HepG2 (cell line): ENCODE results near the gene ABCB8. TPM values are rescaled to one million over a fixed set of nuclear protein-coding genes. Genes with fewer than 3 reads are reported as not detected.

ENCODE experiments used
- BRD4 ChIP-seq: sonication (generic); formaldehyde crosslinking; IDR thresholded peaks from 2 replicates; pipeline ENCODE4 v1.4.0; 2020; ENCODE audit warnings: missing genetic modification reagents
- CBFB ChIP-seq: sonication (generic); formaldehyde crosslinking; IDR thresholded peaks from 2 replicates; pipeline ENCODE4 v1.4.0; 2020; ENCODE audit warnings: missing genetic modification reagents
- SP5 ChIP-seq: IDR thresholded peaks from 2 replicates; pipeline ENCODE4 v1.6.1; 2016; ENCODE audit warnings: low read depth, borderline replicate concordance
- SRSF9 ChIP-seq: fragments of 200-400 bp; formaldehyde crosslinking; IDR thresholded peaks from 2 replicates; pipeline ENCODE4 v1.6.1; 2018; ENCODE audit warnings: borderline replicate concordance, mild to moderate bottlenecking, low read depth, low read length; ENCODE audit not compliant: insufficient read depth, poor library complexity, severe bottlenecking
- TBX3 ChIP-seq: fragments of 450-650 bp; IDR thresholded peaks from 2 replicates; pipeline ENCODE4 v1.6.1; 2017; ENCODE audit warnings: antibody characterized with exemption, mild to moderate bottlenecking, inconsistent platforms, borderline replicate concordance
- ZBTB20 ChIP-seq: sonication (generic); formaldehyde crosslinking; IDR thresholded peaks from 2 replicates; pipeline ENCODE4 v1.8.1; 2023; ENCODE audit warnings: missing genetic modification reagents, low read depth, mild to moderate bottlenecking, borderline replicate concordance
- ZNF382 ChIP-seq: sonication (generic); formaldehyde crosslinking; IDR thresholded peaks from 2 replicates; pipeline ENCODE4 v1.5.0; 2020; ENCODE audit warnings: missing genetic modification reagents, mild to moderate bottlenecking, borderline replicate concordance
- polyA plus RNA-seq, 8 experiments: library from polyadenylated mRNA; depleted of rRNA in 3 of 8; stranded (reverse) in 7 of 8; unstranded in 1 of 8; fragments of >200 nt; fragmentation: Illumina TruSeq in 4 of 8; extraction: Trizol in 4 of 8; gene quantifications; 2 replicates each; pipeline versions ENCODE4 v1.2.1 to v1.2.3, GENCODE V29; 2011 to 2016; ENCODE audit warnings: low read depth in 4 of 8, missing spikeins in 1 of 8, mixed read lengths in 1 of 8; ENCODE audit not compliant: insufficient read depth in 1 of 8
- total RNA-seq, 5 experiments: library from RNA; depleted of rRNA; stranded (reverse); fragments of >200 nt; fragmentation: Illumina TruSeq; extraction: Trizol; gene quantifications; 2 replicates each; pipeline ENCODE4 v1.2.3, GENCODE V29; 2016; ENCODE audit warnings: low read depth in 1 of 5
- TF ChIP-seq, protein P1 (sequence below): sonication (generic); formaldehyde crosslinking; IDR thresholded peaks from 2 replicates; pipeline ENCODE4 v1.8.0; 2022; ENCODE audit warnings: mild to moderate bottlenecking, missing genetic modification reagents; ENCODE audit not compliant: insufficient replicate concordance
- TF ChIP-seq, protein P2 (sequence below): sonication (generic); formaldehyde crosslinking; IDR thresholded peaks from 2 replicates; pipeline ENCODE4 v1.8.1; 2023; ENCODE audit warnings: mild to moderate bottlenecking, moderate library complexity, missing genetic modification reagents
- TF ChIP-seq, protein P3 (sequence below): sonication (generic); formaldehyde crosslinking; IDR thresholded peaks from 2 replicates; pipeline ENCODE4 v1.4.0; 2020; ENCODE audit warnings: missing genetic modification reagents
- TF ChIP-seq, protein P4 (sequence below): sonication (generic); formaldehyde crosslinking; IDR thresholded peaks from 2 replicates; pipeline ENCODE4 v1.4.0; 2020; ENCODE audit warnings: missing genetic modification reagents
- TF ChIP-seq, protein P5 (sequence below): sonication (generic); formaldehyde crosslinking; IDR thresholded peaks from 2 replicates; pipeline ENCODE4 v1.8.1; 2022; ENCODE audit warnings: mild to moderate bottlenecking, missing genetic modification reagents
- TF ChIP-seq, protein P6 (sequence below): sonication (generic); formaldehyde crosslinking; IDR thresholded peaks from 2 replicates; pipeline ENCODE4 v1.9.0; 2021; ENCODE audit warnings: missing genetic modification reagents, mild to moderate bottlenecking, borderline replicate concordance

The ABCB8 gene
- total and polyA plus RNA-seq, 2 of the 13 experiments (the other 11 are each of a cell fraction or from before 2014, with no cell fraction given): 6.6 to 16.7 TPM

DNA sequence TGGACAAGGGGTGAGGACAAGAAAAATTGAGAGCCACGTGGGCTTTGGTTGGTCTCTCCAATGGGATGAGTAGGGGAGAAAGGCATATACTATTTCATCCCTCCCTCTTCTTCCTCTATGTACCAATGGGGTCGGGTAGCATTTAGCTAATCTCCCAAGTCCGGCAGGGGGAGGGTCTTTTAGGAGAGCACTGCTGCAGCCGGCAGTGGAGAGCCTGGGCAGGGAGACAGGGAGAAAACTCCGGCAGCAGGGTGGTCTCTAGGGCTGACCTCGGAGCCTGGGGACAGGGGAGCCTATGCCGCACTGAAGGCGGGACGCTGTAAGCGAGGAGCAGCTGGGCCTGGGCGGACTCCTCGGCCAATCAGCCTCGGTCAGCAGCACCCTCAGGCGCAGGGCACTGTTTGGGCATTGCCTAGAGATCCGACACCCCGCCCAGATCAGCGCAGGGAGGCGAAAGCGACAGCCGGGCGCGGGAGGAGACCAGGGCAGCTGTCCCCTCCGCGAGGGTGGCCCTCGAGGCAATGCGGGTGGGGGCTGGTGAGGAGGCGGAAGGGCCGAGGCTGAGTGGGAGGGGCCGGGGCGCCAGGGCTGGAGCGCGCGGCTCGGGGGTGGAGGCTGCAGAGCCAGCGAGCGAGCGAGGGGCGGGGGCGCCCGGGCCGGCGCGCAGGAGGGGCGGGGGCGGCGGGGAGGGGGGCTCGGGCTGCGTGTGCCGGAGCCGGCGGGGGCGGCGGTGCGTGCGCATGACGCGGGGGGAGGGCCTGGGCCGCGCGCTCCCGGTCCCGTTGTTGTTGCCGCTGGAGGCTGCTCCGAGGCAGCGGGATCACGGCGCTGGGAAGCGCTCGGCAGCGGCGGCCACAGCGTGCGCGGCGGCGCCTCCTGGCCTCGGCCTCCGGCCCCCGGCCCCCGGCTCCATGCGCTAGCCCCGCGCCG lies 57.7 kb downstream of the ABCB8 start, which contains the start of gene AGAP3 (continued):
- TF ChIP-seq, protein P1, sequence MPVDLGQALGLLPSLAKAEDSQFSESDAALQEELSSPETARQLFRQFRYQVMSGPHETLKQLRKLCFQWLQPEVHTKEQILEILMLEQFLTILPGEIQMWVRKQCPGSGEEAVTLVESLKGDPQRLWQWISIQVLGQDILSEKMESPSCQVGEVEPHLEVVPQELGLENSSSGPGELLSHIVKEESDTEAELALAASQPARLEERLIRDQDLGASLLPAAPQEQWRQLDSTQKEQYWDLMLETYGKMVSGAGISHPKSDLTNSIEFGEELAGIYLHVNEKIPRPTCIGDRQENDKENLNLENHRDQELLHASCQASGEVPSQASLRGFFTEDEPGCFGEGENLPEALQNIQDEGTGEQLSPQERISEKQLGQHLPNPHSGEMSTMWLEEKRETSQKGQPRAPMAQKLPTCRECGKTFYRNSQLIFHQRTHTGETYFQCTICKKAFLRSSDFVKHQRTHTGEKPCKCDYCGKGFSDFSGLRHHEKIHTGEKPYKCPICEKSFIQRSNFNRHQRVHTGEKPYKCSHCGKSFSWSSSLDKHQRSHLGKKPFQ (CRISPR knock-in tag): no peak
- peak; percentile 34; the same call in 1 of the 2 replicates for TF ChIP-seq SP5
- no peak for TF ChIP-seq ZBTB20
- TF ChIP-seq BRD4 (CRISPR knock-in tag): no peak; the same call in 1 of the 2 replicates
- TF ChIP-seq, protein P2, sequence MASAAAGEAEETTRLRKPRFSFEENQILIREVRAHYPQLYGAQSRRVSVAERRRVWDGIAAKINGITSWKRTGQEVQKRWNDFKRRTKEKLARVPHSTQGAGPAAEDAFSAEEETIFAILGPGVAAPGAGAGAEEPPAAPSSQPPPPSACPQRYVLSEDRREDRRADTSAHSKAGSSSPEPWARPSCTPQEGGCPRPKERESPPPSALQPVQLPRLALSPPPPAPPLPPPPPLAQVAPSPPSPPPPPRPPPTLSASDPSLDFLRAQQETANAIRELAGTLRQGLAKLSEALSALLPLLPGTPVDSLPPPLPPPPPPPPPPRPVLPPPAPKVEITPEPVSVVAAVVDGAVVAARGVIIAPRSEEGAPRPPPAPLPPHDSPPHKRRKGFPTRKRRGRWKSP (CRISPR knock-in tag): no peak
- TF ChIP-seq, protein P3, sequence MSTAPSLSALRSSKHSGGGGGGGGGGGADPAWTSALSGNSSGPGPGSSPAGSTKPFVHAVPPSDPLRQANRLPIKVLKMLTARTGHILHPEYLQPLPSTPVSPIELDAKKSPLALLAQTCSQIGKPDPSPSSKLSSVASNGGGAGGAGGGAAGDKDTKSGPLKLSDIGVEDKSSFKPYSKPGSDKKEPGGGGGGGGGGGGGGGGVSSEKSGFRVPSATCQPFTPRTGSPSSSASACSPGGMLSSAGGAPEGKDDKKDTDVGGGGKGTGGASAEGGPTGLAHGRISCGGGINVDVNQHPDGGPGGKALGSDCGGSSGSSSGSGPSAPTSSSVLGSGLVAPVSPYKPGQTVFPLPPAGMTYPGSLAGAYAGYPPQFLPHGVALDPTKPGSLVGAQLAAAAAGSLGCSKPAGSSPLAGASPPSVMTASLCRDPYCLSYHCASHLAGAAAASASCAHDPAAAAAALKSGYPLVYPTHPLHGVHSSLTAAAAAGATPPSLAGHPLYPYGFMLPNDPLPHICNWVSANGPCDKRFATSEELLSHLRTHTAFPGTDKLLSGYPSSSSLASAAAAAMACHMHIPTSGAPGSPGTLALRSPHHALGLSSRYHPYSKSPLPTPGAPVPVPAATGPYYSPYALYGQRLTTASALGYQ (CRISPR knock-in tag): no peak
- TF ChIP-seq, protein P4, sequence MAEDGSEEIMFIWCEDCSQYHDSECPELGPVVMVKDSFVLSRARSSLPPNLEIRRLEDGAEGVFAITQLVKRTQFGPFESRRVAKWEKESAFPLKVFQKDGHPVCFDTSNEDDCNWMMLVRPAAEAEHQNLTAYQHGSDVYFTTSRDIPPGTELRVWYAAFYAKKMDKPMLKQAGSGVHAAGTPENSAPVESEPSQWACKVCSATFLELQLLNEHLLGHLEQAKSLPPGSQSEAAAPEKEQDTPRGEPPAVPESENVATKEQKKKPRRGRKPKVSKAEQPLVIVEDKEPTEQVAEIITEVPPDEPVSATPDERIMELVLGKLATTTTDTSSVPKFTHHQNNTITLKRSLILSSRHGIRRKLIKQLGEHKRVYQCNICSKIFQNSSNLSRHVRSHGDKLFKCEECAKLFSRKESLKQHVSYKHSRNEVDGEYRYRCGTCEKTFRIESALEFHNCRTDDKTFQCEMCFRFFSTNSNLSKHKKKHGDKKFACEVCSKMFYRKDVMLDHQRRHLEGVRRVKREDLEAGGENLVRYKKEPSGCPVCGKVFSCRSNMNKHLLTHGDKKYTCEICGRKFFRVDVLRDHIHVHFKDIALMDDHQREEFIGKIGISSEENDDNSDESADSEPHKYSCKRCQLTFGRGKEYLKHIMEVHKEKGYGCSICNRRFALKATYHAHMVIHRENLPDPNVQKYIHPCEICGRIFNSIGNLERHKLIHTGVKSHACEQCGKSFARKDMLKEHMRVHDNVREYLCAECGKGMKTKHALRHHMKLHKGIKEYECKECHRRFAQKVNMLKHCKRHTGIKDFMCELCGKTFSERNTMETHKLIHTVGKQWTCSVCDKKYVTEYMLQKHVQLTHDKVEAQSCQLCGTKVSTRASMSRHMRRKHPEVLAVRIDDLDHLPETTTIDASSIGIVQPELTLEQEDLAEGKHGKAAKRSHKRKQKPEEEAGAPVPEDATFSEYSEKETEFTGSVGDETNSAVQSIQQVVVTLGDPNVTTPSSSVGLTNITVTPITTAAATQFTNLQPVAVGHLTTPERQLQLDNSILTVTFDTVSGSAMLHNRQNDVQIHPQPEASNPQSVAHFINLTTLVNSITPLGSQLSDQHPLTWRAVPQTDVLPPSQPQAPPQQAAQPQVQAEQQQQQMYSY (CRISPR knock-in tag): no peak
- TF ChIP-seq, protein P5, sequence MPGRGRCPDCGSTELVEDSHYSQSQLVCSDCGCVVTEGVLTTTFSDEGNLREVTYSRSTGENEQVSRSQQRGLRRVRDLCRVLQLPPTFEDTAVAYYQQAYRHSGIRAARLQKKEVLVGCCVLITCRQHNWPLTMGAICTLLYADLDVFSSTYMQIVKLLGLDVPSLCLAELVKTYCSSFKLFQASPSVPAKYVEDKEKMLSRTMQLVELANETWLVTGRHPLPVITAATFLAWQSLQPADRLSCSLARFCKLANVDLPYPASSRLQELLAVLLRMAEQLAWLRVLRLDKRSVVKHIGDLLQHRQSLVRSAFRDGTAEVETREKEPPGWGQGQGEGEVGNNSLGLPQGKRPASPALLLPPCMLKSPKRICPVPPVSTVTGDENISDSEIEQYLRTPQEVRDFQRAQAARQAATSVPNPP: no peak
- TF ChIP-seq SRSF9: no peak
- TF ChIP-seq CBFB (CRISPR knock-in tag): no peak
- no peak for TF ChIP-seq TBX3
- TF ChIP-seq, protein P6, sequence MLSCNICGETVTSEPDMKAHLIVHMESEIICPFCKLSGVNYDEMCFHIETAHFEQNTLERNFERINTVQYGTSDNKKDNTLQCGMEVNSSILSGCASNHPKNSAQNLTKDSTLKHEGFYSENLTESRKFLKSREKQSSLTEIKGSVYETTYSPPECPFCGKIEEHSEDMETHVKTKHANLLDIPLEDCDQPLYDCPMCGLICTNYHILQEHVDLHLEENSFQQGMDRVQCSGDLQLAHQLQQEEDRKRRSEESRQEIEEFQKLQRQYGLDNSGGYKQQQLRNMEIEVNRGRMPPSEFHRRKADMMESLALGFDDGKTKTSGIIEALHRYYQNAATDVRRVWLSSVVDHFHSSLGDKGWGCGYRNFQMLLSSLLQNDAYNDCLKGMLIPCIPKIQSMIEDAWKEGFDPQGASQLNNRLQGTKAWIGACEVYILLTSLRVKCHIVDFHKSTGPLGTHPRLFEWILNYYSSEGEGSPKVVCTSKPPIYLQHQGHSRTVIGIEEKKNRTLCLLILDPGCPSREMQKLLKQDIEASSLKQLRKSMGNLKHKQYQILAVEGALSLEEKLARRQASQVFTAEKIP (CRISPR knock-in tag): no peak
- no peak for TF ChIP-seq ZNF382 (CRISPR knock-in tag)
